ENCODE data around the gene PCDH11Y.
"Not testable (repeated sequence)": the region's sequence is repeated elsewhere in the genome, so short reads cannot be mapped to it uniquely, and the experiment has no call there.

Gene PCDH11Y, protein sequence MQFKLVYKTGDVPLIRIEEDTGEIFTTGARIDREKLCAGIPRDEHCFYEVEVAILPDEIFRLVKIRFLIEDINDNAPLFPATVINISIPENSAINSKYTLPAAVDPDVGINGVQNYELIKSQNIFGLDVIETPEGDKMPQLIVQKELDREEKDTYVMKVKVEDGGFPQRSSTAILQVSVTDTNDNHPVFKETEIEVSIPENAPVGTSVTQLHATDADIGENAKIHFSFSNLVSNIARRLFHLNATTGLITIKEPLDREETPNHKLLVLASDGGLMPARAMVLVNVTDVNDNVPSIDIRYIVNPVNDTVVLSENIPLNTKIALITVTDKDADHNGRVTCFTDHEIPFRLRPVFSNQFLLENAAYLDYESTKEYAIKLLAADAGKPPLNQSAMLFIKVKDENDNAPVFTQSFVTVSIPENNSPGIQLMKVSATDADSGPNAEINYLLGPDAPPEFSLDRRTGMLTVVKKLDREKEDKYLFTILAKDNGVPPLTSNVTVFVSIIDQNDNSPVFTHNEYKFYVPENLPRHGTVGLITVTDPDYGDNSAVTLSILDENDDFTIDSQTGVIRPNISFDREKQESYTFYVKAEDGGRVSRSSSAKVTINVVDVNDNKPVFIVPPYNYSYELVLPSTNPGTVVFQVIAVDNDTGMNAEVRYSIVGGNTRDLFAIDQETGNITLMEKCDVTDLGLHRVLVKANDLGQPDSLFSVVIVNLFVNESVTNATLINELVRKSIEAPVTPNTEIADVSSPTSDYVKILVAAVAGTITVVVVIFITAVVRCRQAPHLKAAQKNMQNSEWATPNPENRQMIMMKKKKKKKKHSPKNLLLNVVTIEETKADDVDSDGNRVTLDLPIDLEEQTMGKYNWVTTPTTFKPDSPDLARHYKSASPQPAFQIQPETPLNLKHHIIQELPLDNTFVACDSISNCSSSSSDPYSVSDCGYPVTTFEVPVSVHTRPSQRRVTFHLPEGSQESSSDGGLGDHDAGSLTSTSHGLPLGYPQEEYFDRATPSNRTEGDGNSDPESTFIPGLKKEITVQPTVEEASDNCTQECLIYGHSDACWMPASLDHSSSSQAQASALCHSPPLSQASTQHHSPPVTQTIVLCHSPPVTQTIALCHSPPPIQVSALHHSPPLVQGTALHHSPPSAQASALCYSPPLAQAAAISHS (N-terminal part only)

DNA sequence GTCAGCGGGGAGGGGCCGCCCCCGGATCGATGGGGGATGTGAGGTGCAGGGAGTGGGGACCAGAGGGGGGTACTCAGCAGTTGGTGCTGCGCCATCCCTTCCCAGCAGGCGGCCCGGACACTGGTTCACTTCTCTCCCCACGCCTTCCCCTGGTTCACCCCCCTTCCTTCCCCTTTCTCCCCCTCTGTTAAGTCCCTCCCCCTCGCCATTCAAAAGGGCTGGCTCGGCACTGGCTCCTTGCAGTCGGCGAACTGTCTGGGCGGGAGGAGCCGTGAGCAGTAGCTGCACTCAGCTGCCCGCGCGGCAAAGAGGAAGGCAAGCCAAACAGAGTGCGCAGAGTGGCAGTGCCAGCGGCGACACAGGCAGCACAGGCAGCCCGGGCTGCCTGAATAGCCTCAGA lies at the start of gene PCDH11Y:
Gene PCDH11Y, plus strand, starts transcription at position 240 of the 400 bp plus-strand sequence. CDS start 56,804 bp downstream, outside the sequence.
- H3K9me3 ChIP-seq (ENCODE audit: control insufficient read depth in 2 of 2, low read length in 2 of 2); H3K27me3 ChIP-seq (ENCODE audit: control insufficient read depth in 2 of 2, insufficient read depth in 2 of 2, low read length in 2 of 2); H3K4me1 ChIP-seq (ENCODE audit: control insufficient read depth in 2 of 2, insufficient read depth in 2 of 2, low read length in 2 of 2); H3K27ac ChIP-seq (ENCODE audit: low read depth in 2 of 2, low read length in 2 of 2); H3K4me3 ChIP-seq (ENCODE audit: low read length in 2 of 2); H3K9ac ChIP-seq (ENCODE audit: low read depth in 1 of 2, low read length in 2 of 2); H3K36me3 ChIP-seq (ENCODE audit: control insufficient read depth in 2 of 2, insufficient read depth in 2 of 2, low read length in 2 of 2): not testable (repeated sequence)

DNA sequence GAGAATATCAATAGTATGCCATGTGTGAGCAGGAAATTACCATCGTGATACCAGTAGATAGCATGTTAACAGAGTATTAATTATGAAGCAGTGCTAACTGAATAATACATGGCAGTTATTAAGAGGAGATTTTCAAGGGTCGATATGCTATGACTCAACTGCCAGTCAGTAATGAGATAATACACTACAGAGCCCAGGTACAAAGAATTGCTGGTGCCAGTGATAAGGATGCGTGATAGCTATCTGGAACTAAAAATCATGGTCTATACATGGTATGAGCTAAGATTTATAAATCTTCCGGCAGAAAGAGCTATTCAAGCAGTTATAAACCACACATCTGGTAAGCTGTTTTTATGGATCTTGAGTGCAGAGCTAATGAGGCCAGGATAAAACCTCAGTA lies 32.2 kb upstream of the PCDH11Y start:
- H3K4me3 ChIP-seq (ENCODE audit: low read length in 2 of 2); H3K4me1 ChIP-seq (ENCODE audit: control insufficient read depth in 2 of 2, insufficient read depth in 2 of 2, low read length in 2 of 2); H3K27me3 ChIP-seq (ENCODE audit: control insufficient read depth in 2 of 2, insufficient read depth in 2 of 2, low read length in 2 of 2); H3K9ac ChIP-seq (ENCODE audit: low read depth in 1 of 2, low read length in 2 of 2); H3K36me3 ChIP-seq (ENCODE audit: control insufficient read depth in 2 of 2, insufficient read depth in 2 of 2, low read length in 2 of 2); H3K9me3 ChIP-seq (ENCODE audit: control insufficient read depth in 2 of 2, low read length in 2 of 2); H3K27ac ChIP-seq (ENCODE audit: low read depth in 2 of 2, low read length in 2 of 2): not testable (repeated sequence)

DNA sequence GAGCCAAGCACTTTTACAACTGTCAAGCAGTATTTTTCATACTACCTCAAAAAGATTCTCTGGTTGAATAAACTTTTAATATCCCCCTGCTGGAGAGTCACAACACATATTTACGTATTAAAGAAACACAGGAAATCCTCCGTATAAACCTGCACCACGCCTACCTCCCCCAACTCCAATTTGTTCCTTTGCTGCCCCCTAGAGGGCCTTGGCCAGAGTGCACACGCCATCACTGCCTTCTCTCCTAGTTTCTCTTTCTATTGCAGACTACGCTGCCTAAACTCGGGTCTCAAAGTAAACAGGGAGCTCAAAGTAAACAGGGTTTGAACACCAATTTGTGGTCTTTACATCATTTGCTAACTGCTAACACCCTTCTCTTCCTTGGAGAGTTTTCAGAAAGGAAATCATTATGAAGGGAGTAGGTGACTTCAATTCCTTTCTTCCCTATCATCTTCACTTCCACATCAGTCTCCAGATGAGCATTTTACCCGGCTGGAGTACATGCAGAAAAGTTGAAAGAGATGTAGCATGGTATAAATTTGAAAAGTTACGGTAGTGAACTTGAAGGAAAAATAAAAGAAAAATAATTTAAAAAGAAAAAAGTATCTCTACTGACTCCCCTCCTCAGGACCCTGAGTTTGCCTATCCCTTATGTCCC lies 8.2 kb upstream of the PCDH11Y start:
- not testable (repeated sequence) for H3K27me3 ChIP-seq (ENCODE audit: control insufficient read depth in 2 of 2, insufficient read depth in 2 of 2, low read length in 2 of 2); H3K27ac ChIP-seq (ENCODE audit: low read depth in 2 of 2, low read length in 2 of 2); H3K4me1 ChIP-seq (ENCODE audit: control insufficient read depth in 2 of 2, insufficient read depth in 2 of 2, low read length in 2 of 2); H3K4me3 ChIP-seq (ENCODE audit: low read length in 2 of 2); H3K36me3 ChIP-seq (ENCODE audit: control insufficient read depth in 2 of 2, insufficient read depth in 2 of 2, low read length in 2 of 2); H3K9ac ChIP-seq (ENCODE audit: low read depth in 1 of 2, low read length in 2 of 2); H3K9me3 ChIP-seq (ENCODE audit: control insufficient read depth in 2 of 2, low read length in 2 of 2)

DNA sequence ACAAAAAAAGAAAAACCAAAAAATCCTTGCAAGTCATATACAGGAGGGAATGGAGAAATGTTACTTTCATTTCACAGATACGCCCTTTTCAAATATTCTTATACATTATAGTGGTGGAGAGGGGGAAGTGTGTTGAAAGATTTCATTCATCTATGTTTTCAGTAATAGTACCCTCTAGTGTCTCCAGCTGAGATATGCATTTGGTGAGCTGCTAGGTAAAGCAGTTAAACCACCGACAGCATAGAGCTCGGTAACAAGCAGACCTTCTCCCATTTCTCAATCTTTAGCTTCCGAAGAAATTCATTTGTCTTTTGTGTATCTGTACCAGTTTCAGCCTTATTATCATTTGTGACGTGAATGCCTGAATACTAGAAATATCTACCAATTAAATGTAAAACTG lies 5.2 kb upstream of the PCDH11Y start:
- H3K9me3 ChIP-seq (ENCODE audit: control insufficient read depth in 2 of 2, low read length in 2 of 2); H3K27ac ChIP-seq (ENCODE audit: low read depth in 2 of 2, low read length in 2 of 2); H3K9ac ChIP-seq (ENCODE audit: low read depth in 1 of 2, low read length in 2 of 2); H3K36me3 ChIP-seq (ENCODE audit: control insufficient read depth in 2 of 2, insufficient read depth in 2 of 2, low read length in 2 of 2); H3K4me1 ChIP-seq (ENCODE audit: control insufficient read depth in 2 of 2, insufficient read depth in 2 of 2, low read length in 2 of 2); H3K27me3 ChIP-seq (ENCODE audit: control insufficient read depth in 2 of 2, insufficient read depth in 2 of 2, low read length in 2 of 2); H3K4me3 ChIP-seq (ENCODE audit: low read length in 2 of 2): not testable (repeated sequence)

DNA sequence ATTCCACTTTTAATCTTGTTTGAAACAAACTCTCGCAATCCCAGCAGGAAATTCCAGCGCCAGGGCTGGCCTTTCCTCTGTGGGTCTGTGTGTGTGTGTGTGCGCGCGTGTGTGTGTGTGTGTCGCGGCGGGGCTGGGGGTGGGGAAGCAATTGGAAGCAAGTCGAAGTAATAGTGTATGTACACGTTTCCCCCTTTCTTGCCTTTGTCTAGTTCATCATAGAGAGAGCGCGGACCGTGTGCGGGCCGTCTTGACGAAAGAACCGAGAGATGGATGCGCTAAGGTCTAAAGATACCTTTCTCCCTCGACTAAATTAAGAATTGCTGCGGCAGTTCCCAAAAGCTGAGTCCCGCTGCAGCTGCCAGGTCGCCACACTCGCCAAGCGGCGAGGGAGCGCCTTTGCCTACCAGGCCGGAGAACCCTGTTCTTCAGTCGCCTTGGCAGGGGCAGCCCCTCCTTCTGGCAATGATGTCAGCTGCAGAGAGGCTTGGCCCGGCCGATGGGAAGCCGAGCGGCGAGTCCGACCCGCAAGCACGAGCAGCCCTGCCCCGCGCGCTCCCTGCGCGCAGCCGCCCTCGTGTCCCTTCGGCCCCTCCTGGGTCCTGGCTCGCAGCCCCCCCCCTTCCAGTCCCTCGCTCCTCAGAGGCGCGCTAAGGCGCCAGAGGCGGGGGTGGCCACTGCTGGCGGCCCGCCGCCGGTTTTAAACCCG lies 2.5 kb downstream of the PCDH11Y start:
- not testable (repeated sequence) for H3K9ac ChIP-seq (ENCODE audit: low read depth in 1 of 2, low read length in 2 of 2); H3K27ac ChIP-seq (ENCODE audit: low read depth in 2 of 2, low read length in 2 of 2); H3K4me1 ChIP-seq (ENCODE audit: control insufficient read depth in 2 of 2, insufficient read depth in 2 of 2, low read length in 2 of 2); H3K36me3 ChIP-seq (ENCODE audit: control insufficient read depth in 2 of 2, insufficient read depth in 2 of 2, low read length in 2 of 2); H3K4me3 ChIP-seq (ENCODE audit: low read length in 2 of 2); H3K9me3 ChIP-seq (ENCODE audit: control insufficient read depth in 2 of 2, low read length in 2 of 2); H3K27me3 ChIP-seq (ENCODE audit: control insufficient read depth in 2 of 2, insufficient read depth in 2 of 2, low read length in 2 of 2)

DNA sequence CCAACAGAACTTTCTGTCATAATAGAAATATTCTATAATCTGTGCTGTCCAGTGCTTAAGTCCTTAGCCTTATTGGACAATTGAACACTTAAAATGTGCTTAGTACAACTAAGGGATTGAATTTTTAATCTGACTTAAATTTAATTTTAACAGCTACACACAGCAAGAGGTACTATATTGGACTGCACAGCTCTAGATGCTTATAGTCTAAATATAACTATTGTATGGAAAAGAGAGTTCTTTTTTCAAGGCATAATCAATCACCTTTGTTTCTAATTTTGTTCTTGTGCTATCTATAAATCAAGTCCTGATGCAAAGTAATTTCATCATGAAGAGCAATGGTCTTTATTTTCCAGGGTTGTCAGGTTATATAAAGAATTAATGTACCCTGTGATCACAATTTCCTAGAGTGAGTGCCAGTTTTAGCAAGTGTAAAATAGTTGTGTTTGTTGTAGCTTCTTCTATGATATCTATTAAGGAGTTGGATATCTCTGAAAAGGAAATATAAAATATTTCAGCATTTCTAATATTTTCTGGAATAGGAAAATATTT lies 39.0 kb downstream of the PCDH11Y start:
- H3K27ac ChIP-seq (ENCODE audit: low read depth in 2 of 2, low read length in 2 of 2); H3K36me3 ChIP-seq (ENCODE audit: control insufficient read depth in 2 of 2, insufficient read depth in 2 of 2, low read length in 2 of 2); H3K27me3 ChIP-seq (ENCODE audit: control insufficient read depth in 2 of 2, insufficient read depth in 2 of 2, low read length in 2 of 2); H3K4me3 ChIP-seq (ENCODE audit: low read length in 2 of 2); H3K9ac ChIP-seq (ENCODE audit: low read depth in 1 of 2, low read length in 2 of 2); H3K4me1 ChIP-seq (ENCODE audit: control insufficient read depth in 2 of 2, insufficient read depth in 2 of 2, low read length in 2 of 2); H3K9me3 ChIP-seq (ENCODE audit: control insufficient read depth in 2 of 2, low read length in 2 of 2): not testable (repeated sequence)

DNA sequence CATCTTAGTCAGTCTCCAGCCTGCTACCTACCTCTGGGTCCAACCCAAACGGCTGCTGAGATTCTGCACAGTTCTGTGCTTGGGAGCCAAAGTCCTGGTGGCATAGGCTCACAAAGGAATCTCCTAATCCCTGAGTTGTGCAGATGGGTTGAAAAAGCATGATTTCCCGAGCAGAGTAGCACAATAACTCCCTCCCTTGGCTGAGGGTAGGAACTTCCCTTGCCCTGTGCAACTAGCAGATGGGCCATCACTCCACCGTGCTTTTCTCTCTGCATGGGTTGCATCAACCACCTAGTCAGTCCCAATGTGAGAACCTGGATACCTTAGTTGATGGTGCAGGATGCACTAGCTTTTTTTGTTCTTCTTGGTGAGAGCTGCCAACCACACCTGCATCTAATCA lies 82.9 kb downstream of the PCDH11Y start:
- H3K9me3 ChIP-seq (ENCODE audit: control insufficient read depth in 2 of 2, low read length in 2 of 2); H3K36me3 ChIP-seq (ENCODE audit: control insufficient read depth in 2 of 2, insufficient read depth in 2 of 2, low read length in 2 of 2); H3K9ac ChIP-seq (ENCODE audit: low read depth in 1 of 2, low read length in 2 of 2); H3K27me3 ChIP-seq (ENCODE audit: control insufficient read depth in 2 of 2, insufficient read depth in 2 of 2, low read length in 2 of 2); H3K4me3 ChIP-seq (ENCODE audit: low read length in 2 of 2); H3K4me1 ChIP-seq (ENCODE audit: control insufficient read depth in 2 of 2, insufficient read depth in 2 of 2, low read length in 2 of 2); H3K27ac ChIP-seq (ENCODE audit: low read depth in 2 of 2, low read length in 2 of 2): not testable (repeated sequence)

DNA sequence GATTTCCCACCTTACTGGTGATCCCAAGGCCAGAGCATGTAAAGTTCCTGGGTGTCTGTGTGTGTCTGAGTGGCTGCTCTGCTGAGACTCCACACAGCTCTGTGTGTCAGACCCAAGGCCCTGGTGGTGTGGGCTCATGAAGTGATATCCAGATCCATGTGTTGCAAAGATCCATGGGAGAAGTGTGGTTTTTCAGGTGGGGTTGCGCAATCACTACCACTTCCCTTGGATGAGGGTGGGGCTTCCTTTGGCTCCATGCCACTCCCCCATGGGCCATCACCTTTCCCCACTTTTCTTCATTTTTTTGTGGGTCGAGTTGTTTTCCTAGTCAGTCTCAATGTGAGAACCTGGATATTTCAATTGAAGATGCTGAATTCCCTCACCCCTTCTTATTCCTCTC lies 182.9 kb downstream of the PCDH11Y start:
- H3K9ac ChIP-seq (ENCODE audit: low read depth in 1 of 2, low read length in 2 of 2); H3K36me3 ChIP-seq (ENCODE audit: control insufficient read depth in 2 of 2, insufficient read depth in 2 of 2, low read length in 2 of 2); H3K4me3 ChIP-seq (ENCODE audit: low read length in 2 of 2); H3K27me3 ChIP-seq (ENCODE audit: control insufficient read depth in 2 of 2, insufficient read depth in 2 of 2, low read length in 2 of 2); H3K4me1 ChIP-seq (ENCODE audit: control insufficient read depth in 2 of 2, insufficient read depth in 2 of 2, low read length in 2 of 2); H3K9me3 ChIP-seq (ENCODE audit: control insufficient read depth in 2 of 2, low read length in 2 of 2); H3K27ac ChIP-seq (ENCODE audit: low read depth in 2 of 2, low read length in 2 of 2): not testable (repeated sequence)

DNA sequence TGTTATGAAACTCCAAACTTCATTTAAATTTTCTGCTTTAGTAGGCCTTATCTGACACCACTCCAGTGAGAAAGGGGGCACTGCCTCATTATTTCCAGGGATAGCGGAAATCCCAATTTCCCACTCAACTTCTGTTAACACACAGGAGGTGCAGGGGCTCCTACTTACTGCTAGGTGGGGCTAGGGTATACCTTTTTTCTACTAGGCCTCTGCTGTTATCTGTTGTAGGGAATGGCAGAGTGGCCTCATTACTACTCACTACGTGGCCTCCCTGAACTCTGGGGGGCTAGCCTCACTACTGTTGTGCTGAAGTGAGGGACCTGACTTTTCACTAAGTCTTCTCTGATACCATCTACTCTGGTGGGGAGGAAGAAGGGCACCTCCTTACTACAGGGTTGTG lies 215.0 kb downstream of the PCDH11Y start:
- H3K36me3 ChIP-seq (ENCODE audit: control insufficient read depth in 2 of 2, insufficient read depth in 2 of 2, low read length in 2 of 2); H3K27me3 ChIP-seq (ENCODE audit: control insufficient read depth in 2 of 2, insufficient read depth in 2 of 2, low read length in 2 of 2): not testable (repeated sequence)

More for the DNA sequence above, 215.0 kb downstream of the PCDH11Y start:
- not testable (repeated sequence) for H3K27ac ChIP-seq (ENCODE audit: low read depth in 2 of 2, low read length in 2 of 2); H3K9ac ChIP-seq (ENCODE audit: low read depth in 1 of 2, low read length in 2 of 2); H3K4me1 ChIP-seq (ENCODE audit: control insufficient read depth in 2 of 2, insufficient read depth in 2 of 2, low read length in 2 of 2); H3K9me3 ChIP-seq (ENCODE audit: control insufficient read depth in 2 of 2, low read length in 2 of 2); H3K4me3 ChIP-seq (ENCODE audit: low read length in 2 of 2)
